GM12892 (cell line): ENCODE results near the gene EML6.

Experiments
- POLR2A ChIP-seq: IDR thresholded peaks from 2 replicates; pipeline ENCODE4 v1.6.1; 2011; ENCODE audit warnings: low read depth, low read length, control low read depth
- POLR2AphosphoS5 ChIP-seq: IDR thresholded peaks from 2 replicates; pipeline ENCODE4 v1.6.1; 2011; ENCODE audit warnings: low read depth, low read length, control low read depth
- TAF1 ChIP-seq: IDR thresholded peaks from 2 replicates; pipeline ENCODE4 v1.6.1; 2011; ENCODE audit warnings: low read depth, mild to moderate bottlenecking, control low read depth, low read length, borderline replicate concordance

DNA sequence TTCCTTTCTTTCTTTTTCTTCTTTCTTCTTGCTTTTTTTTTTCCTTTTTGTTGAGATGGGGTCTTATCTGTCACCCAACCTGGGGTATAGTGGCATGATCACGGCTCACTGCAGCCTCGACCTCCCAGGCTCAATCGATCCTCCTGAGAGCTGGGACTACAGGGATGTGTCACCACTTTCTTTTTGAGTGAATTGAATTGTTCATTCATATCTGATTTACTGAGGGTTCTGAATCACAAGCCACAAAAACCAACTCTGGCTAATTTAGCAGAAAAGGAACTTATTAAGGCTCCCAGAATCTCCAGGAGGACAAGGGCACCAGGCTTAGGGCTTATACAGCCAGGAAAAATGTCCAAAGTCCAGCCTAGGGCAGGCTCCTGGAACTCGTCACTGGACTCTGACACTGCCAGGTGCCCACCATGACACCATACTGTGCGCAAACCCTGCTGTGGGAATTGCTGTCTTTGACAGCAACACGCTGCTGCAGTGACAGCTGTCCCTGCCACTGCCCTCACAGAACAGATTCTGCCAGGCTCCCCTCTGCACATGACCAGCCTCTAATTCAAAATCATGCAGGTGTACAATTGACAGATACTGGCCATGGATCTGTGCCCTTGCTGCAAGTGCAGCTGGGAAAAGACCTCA lies 42.9 kb upstream of the EML6 start:
- no peak for TF ChIP-seq POLR2AphosphoS5
- no peak for TF ChIP-seq POLR2A
- TF ChIP-seq TAF1, result no peak
